Activated CD4-positive, alpha-beta T cell treated with anti-CD3 and anti-CD28 coated beads for 1 hour (primary cell): ENCODE data around the gene KIAA0930.
"Not testable (repeated sequence)": the region's sequence is repeated elsewhere in the genome, so short reads cannot be mapped to it uniquely, and the experiment has no call there.

Source experiments
- DNase-seq: peaks from one replicate; pipeline ENCODE4 v3.0.0-alpha.2; 2020

KIAA0930 gene

DNA sequence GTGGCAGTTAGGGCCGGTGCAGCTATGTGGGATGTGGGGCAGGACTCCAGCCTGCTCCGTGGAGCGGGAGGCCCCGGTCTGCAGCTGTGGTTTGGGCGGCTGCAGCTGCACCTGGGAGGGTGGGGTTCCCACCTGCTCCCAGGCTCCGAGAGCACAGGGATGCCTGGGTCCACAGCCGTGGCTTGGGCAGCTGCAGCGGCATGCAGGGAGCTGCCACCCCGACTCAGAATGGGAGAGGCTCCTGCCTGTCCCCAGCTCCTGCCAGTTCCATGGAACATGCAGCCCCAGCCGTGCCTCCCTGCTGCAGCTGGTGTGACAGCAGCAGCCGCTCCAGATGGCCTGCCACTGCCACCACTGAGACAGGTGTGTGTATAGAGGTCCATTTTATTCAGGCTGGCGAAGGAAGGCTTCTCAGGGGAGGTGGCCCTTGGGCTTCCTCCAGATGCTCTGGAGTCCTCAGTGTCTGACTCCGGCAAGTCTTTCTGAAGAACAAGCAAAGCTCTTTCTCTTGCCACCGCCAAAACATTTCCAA lies 22.3 kb upstream of the KIAA0930 start:
- no peak for DNase-seq

DNA sequence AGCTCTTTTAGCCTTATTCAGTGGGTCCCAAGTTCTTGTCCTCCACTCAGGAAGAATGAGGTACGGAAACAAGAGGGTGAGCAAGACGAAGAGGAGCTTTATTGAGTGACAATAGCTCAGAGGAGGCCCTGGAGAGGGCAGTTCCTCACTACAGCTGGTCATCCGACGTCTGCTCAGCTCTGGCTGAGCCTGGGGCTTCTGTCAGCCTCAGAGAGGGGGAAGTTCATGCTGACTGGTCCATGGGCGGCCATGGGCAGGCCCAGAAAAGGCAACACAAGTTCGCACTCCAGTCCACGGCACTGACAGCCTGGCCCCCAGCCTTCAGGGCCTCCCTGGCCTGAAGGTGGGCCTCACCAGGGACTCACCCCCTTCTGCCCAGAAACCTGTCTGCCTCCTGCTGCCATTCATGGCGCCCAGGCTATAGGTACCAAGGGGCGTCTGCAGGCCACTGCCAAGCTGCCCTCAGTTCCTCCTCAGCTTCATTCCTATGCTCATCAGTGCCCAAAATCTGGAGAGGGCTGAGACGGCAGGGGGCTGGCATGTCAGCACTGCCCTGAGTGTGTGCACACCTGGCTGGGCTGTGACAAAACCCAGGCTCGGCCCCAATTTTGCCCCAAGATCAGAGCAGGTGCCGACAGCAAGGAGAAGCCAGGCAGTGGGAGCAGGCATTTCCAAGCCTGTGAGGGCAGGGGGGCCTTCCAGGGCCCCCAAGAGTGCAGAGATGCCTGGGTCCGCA lies 21.7 kb upstream of the KIAA0930 start:
- no peak for DNase-seq

DNA sequence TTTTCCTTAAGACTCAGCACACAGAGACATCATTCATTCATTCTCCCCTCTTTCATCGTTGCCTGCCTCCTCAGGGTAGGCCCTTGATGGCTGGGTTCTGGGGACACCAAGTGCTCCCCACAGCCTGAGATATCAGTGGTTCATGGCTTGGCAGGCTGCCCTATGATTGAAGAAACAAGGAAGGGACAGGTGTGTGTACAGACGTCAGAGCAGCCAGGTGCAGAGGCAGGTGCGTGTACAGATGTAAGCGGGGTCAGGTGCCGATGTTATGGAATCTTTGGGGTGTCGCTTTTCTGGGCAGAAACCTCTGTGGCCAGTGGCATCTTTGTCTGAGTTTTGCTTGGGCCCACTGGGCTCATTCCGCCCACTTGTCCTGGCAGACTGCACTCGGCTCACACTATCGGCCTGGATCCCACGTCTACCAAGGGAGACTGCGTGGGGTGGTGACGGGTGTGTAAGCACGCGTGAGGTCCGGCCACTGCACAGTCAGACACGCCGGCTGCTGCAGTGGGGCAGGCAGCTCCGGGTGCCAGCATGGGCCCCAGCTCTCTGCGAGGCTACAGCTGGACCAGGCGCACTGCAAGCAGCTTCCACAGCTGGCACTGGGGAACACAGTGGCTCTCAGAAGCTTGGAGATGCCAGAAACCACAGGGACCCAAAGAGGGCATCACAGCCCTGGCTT lies 20.9 kb upstream of the KIAA0930 start:
- DNase-seq, result no peak

DNA sequence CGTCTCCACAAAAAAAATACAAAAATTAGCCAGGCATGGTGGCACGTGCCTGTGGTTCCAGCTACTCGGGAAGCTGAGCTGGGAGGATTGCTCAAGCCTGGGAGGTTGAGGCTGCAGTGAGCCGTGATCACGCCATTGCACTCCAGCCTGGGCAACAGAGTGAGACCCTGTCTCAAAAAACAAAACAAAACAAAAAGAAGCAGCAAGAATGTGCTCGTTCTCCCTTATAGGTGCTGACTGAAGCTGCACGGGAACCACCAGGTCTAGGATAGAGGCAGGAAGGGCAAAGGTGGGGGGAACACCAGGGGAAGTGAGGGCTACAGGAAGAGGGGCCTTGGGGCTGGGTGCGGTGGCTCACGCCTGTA lies 19.7 kb upstream of the KIAA0930 start:
- DNase-seq, result not testable (repeated sequence)

DNA sequence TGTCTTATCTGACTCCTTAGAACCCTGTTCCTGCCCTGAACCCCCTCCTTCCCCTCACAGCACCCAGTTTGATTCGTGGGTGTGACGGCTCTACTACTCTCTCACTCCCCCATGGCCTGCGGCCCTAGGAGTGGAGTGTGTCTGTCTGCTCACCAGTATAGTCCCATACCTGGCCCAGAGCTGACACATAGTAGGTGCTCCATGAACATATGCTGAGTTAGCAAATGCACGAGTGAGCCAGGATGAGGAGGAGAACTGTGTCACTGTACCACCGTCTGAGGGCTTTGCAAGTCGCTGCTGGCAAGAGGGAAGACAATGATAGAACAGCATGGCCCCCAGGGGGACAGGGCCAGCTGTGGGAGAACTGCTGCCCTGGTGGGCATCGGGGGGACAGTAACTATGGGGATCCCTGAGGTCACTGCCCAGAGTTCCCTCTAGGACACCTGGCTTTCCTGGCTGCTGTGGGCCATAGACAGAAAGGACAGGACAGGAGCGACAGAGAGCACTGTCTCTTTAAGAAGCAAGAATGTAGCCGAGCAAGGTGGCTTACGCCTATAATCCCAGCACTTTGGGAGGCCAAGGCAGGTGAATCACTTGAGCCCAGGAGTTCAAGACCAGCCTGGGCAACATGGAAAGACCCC lies 19.2 kb upstream of the KIAA0930 start:
- DNase-seq, result no peak

DNA sequence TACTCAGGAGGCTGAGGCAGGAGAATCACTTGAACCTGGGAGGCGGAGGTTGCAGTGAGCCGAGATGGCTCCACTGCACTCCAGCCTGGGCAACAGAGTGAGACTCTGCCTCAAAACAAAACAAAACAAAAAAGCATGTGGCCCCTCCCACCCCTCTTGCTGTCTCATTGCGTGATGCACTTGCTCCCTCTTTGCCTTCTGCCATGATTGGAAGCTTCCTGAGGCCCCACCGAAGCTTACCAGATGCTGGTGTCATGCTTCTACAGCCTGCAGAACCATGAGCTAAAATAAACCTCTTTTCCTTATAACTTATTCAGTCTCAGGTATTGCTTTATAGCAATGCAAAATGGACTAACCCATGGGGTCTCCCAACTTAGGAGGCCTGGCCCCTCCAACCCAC lies 17.2 kb upstream of the KIAA0930 start:
- DNase-seq, result not testable (repeated sequence)

DNA sequence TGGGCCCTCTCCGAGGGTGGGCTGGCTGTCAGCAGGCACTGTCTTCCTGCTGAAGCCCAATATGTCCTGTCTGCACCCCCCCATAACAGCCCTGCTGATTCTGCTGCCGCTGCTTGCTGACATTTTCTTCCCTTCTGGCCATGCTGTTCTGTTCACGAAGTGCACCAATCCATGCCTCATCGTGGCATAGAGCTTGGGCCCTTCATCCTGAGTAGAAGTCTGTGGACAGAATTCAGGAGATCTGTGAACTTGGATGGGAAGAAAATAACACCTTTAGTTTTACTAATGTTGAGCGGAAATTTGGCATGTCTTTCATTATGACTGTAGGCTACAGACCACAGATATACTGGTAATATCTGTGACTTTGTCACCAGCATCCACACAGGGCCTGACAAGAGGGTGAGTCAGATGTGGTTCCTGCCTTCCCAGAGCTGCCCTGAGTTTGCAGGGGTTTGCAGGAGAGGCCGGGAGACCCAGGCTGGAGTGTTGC lies 14.1 kb upstream of the KIAA0930 start:
- no peak for DNase-seq

DNA sequence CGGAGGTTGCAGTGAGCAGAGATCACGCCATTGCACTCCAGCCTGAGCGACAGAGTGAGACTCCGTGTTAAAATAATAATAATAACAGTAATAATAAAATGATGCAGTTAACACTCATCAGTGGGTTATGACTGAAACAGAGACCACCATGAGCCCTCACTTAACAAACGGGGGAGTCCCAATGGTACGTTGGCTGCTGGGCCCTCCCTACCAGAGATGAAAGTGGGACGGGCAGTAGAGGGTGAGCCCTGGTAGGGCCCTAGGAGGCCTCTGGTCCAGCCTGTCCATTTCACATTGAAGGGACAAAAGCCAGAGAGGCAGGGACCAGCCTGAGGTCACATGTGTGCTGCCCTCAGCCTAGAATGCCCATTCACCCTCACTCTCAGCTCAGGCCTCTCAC lies 13.7 kb upstream of the KIAA0930 start:
- no peak for DNase-seq

DNA sequence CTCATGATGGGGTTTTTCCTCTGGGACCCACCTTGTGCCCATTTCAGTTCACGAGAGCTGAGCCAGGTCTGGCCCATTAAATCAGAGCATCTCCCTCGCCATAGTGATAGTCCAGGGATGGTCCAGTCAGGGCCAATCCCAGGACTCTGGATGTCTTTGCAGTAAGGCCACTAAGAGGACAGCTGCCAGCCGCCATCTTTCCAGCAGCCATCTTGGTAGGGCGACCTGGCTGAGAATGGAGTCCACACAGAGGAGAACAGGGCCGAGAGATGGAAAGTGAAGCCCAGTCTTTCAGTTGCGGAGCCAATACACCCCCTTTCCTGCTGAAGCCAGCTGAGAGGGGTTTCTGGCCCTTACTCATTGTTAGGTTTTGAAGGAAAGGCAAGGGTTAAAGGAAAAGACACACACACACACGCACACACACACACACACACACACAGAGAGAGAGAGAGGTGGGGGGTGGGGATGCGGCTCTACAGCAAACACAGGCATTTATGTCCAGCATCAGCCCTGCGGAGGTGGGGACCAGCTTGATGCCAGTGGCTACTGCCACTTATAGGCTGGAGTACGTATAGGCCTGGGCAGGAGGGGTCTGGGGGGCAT lies 12.4 kb upstream of the KIAA0930 start:
- DNase-seq, result no peak

DNA sequence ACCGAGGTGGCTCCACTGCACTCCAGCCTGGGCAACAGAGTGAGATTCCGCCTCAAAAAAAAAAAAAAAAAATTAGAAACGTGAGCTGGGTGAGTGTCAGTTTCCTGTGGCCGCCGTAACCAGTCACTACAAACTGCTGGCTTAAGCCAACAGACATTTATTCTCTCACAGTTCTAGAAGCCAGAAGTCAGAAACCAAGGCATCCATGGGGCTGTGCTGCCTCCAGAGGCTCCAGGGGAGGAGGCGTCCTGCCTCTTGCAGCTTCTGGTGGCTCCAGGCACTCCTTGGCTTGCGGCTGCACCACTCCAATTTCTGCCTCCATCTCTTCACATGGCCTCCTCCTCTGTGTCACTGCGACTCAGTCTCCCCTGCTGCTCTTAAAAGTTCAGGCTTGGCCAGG lies 11.1 kb upstream of the KIAA0930 start:
- no peak for DNase-seq

DNA sequence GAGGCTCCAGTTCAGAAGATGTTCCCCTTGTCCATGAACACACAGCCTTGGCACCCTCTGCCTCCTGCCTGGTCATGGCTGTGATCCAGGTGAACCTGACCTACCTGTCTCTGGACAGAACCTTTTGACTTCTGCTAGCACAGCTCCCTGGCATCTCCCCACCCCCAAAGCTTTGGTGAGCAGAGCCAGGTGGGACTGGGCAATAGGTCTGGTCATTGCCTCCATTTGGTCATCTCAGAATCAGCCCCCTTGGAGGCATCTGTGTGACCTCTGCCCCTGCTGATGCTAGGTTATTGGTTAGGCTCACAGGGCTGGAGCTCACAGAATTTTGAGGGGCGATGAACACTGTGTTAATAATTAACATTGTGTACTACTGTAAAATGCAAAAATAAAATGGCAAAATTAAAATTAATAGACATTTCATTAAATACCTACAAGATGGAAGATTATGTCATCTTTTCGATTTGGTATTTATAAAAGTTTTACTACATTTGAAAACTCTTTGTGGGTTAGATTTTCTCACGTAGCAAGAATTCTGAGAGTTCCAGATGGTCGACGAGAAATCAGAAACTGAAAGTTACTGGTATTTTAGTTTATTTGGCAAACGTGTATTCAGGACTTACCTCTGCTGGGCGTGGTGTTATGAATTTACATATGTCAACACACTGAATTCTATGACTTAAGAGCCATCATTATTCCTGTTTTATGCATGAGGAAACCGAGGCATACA lies 8.3 kb upstream of the KIAA0930 start:
- no peak for DNase-seq

DNA sequence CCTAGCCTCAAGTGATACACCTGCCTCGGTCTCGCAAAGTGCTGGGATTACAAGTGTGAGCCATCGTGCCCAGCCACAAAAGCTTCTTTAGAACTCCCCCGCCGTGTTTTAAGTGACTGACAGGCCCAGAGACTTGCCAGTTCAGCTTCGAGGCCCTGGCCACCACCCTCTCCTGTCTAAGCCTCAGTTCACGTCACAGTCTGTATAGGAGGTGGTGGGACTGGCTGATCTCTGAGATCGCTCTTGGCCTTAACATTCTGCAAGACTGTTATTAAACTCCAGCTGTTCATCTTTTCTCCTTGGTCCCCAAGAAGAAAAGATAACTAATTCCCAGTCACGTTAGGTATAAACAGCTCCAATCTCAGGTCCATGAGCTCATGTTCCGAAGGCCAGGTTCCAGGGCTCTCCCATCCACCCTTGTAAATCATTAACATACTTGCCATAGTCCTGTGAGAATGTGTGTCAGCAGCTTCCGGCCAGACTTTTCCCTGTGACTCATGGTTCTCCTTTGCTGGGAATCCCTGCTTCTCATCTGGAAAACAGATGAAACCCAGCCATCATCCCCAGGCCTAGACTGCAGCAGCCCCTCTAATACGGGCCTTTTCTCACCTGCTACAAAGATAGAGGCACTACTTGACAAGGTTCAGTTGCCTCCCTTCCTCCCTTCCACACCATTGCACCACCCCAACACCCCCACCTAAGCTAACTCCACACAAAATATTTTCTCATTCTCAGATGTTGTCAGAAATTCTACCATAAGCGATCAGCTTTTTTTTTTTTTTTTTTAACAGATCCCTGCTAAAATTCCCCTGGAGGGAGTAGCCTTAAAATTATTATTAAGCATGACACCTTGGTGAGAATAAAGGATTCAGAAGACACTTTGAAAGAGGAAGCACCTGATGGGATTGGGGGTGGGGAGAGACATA lies 5.6 kb upstream of the KIAA0930 start:
- DNase-seq, result no peak

DNA sequence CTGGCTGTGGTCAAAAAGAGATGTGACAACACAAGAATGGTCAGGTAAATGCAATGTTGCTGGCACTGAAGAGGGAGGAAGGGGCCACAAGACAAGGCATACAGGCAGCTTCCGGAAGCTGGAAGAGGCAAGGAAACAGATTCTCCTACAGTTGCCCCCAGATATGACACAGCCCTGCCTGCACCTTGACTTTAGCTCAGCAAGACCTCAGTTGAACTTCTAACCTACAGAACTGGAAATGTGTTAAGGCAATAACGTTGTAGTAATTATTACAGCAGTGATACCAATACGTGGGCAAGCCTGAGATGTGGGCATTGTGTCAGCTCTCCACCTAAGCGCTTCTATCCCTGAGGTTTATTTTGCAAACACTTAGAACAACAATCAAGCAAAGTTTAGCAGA lies 4.2 kb upstream of the KIAA0930 start:
- DNase-seq, result no peak

DNA sequence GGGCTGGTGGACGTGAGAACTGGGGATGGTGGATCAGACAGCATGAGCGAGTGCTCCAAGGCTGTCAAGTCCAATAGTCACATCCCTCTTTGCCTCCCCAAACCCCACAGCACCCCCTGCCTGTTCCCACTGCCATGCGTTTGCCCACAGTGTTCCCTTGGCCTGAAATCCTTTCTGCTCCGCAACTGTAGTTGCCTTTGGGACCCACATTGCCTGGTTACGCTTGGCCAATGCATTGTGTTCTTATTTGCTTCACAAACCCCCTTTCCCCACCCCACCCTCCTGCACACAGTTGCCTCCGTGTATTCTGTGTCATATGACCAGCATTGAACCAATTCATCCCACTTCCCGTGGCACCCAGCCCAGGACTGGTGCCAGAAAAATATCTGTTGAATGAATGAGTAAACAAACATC lies 2.1 kb upstream of the KIAA0930 start:
- no peak for DNase-seq

DNA sequence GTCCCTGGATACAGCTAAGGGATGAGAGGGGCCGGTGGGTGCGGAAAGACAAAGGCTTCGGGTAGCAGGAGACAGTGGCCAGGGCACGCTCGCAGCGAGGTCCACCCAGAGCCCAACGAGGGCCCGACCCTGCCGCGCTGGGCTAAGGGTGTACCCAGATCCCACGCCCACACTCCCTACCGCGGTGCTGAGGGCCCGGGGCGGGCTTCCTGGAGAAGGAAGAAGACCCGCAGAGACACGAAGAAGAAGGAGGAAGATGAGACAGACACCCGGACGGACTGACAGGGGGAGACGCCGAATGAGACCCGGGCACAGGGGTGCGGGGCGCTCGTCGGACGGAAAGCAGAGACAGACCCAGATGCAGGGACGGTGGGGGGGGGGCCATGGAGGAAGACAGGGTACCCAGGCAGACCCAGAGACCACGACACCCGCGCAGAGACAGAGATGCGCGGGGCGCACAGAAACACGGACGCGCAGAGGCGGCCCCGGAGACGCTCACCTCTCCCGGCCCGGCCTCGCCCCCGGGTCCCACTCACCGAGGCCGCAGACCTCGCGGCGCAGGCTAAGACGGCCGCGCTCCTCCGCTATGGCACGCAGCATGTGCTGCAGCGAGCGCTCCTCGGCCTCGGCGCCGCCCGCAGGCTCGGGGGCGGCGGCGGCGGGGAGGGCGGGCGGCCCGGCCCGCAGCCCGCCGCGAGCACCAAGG lies 437 bp downstream of the KIAA0930 start:
- peak; percentile 12 for DNase-seq

DNA sequence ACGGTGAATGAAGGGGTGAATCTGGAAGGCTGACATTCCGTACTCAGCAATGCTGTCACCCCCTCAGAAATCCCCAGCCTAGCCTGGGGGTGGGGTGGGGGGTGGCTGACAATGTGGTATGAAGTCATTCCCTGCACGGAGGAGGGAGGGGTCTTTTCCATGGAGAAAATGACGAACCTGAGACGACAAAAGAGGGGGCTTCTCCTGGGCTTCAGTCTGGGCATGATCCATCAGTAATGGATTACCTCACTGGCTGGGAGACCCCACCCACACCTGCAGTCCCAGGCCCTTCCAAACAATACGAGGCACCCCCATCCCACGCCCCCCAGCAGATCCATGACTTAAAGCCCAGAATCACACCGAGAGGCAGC lies 1.0 kb downstream of the KIAA0930 start:
- DNase-seq, result no peak

DNA sequence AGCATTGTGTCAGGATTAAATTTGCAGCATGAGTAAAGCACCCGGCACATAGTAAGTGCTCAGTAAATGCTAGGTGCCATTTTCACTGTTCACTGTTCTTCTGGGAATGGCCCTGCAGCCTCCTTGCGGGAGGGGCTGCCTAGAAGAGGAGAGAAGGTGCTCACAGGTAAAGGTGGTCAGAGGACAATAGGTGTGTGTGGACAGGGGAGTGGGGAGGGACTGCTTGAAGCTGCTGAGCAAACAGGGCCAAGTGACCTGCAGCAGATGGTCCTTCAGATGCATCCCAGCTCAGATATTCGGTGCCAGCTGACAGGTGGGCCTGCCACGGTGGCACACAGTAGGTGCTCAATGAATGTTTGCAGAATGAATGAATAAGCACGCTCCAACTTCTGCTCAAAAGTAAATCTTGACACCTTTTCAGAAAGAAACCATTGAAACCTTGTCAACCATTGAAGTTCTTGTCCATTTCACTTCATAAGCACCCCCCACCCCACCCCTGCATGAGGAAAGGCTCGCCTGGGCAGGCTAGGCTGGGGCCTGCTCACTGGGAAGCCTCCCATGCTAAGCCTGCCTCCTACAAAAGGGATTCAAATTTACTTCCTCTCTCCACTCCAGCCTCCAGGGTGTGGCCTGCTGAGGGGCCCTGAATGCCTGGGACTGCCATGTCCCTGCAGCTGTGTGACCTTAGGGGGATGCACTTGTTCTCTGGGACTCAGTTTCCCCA lies 1.6 kb downstream of the KIAA0930 start:
- DNase-seq, result no peak

DNA sequence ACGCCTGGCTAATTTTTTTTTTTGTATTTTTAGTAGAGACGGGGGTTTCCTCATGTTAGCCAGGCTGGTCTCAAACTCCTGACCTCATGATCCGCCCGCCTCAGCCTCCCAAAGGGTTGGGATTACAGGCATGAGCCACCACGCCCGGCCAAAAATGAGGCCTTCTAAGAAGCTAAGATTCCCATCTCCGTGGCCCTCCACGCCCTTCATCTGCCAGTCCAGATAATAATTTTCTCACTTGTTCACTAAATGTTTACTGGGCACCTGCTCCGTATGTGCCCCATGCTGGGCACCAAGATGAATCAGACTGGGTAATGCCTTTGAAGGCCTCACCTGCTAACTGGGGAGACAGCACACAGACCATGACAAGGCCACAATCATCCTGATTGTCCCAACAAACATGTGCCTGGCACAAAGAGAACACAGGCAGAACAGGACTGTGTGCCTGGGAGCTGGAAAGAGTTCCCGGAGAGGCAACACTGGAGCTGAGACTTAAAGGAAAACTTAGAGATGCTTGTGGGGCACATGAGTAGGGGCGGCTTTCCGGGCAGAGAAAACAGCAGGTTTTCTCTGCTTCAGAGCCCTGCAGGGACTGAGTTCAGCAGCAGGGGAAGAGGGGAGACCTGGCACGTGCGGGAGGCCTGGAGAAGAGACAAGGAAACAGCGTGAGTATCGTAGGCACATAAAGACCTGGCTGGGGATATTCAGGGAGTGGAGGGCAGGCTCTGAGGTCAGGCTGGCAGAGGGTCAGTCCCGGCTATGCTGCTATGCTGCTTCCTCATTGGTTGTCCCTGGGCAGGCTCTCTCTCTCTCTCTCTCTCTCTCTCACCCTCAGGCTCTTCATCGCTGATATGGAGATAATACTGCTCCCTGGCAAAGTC lies 2.4 kb downstream of the KIAA0930 start:
- DNase-seq, result no peak
